Stimulated activated CD8-positive, alpha-beta memory T cell treated with anti-CD3 and anti-CD28 coated beads, Interleukin-12 subunit alpha, Interleukin-12 subunit beta, amount 100 ng/mL, for 4 hours (primary cell): Measurements from ENCODE around the gene INTS13.
"Not testable (repeated sequence)": the region's sequence is repeated elsewhere in the genome, so short reads cannot be mapped to it uniquely, and the experiment has no call there.

Experiments
- DNase-seq: peaks from one replicate; pipeline ENCODE4 v3.0.0-alpha.2; 2020; ENCODE audit warnings: low read depth

The INTS13 gene

DNA sequence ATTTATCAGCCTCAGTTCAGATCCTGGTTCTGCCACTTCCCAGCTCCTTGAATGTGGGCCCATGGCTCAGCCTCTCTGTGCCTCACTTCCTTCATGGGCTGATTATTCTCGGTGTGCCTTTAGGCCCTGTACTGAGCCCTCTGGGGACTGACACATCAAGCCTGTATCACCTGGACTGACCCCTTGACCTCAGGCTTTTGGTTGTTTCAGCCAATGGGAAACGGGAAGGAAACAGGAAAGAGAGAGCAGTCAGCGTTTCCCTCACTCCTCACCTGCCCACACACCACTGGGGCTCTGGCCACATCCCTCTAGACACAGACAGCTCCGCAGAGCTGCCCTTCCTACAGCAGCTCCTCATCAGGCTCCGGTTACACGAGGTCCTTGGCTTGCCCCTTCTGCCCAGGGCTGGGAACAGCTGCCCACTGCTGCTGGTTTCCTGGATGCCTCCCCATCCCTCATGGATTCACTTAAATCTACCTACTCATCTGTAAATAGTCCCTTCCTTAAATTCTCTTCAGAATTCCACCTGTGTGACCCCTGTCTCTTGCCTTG lies 67.8 kb downstream of the INTS13 start:
- no peak for DNase-seq

DNA sequence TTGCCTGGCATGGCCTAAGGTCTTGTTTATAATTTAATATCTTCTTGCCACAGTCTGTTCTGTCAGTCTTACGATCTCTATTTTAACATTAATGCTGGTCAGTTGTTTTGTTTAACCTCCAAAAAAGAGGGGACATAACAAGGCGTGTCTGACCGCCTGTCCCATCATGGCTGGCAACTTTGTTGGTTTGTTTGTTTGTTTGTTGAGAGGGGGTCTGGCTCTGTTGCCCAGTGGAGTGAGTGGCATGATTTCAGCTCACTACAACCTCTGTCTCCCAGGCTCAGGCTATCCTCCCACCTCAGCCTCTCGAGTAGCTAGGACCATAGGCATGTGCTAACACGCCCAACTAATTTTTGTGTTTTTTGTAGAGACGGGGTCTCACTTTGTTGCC lies 68.7 kb downstream of the INTS13 start:
- DNase-seq: no peak

DNA sequence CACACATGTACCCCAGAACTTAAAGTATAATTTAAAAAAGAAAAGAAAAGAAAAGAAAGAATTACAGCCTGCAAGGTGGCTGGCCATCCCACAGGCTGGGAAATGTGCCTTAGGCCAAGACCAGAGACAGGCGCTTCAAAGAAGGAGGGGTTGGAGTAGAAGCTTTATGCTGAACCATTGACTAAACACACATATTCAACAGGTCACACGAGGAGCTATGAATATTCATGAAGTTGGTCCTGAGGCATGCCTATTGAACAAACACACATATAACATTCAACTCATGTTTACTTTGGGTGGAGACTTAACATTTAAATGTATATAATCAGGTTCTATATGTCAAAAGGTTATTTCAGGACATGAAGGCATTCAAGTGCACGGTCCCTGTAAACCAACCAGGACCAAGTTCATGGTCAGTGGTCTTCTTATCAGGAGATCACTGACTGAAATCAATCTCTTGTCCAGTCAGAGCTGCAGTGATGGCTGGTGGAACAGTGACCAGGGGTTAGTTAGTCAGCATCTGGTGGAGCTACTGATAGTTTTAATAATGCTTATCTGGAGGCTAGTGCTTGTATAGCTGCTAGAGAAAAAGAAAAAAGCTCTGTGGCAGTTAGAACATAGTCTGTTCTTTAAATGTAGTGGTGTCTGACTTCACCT lies 69.2 kb downstream of the INTS13 start:
- DNase-seq: no peak

DNA sequence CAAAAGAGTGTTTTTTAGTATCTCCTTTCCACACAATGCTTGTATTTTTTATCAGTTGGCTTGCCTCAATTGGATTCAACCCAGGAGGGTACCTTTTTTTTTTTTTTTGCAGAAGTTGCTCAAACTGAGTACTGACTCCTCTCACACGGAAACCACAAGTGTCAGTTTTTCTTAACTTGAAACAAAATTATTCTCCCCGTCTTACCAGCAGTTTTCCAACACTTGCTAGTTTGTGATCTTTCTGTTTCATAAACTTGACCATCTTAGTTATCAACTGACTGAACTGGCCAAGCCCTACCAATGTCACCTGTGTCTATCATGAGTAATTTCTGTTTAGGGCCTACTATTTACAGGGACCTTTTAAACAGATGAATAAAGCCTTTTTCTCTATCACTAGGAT lies 70.7 kb downstream of the INTS13 start:
- no peak for DNase-seq

DNA sequence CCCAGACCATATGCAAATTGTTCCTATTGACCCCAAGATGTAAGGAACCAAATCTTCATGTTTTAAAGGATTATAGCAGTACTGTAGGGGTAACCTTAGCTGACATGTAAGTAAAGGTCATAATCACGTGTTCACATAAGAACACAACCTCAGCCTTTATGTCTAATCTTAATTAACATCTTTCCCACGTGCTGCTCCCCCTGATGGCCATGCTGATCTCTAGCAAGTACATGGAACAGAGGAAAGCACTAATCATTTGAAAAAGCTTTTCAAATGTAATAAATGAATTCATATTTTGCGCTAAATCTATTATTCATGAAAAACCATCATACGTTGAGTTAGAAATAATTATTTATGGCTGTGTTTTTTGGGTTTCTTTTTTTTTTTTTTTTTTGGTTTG lies 74.3 kb downstream of the INTS13 start:
- no peak for DNase-seq

DNA sequence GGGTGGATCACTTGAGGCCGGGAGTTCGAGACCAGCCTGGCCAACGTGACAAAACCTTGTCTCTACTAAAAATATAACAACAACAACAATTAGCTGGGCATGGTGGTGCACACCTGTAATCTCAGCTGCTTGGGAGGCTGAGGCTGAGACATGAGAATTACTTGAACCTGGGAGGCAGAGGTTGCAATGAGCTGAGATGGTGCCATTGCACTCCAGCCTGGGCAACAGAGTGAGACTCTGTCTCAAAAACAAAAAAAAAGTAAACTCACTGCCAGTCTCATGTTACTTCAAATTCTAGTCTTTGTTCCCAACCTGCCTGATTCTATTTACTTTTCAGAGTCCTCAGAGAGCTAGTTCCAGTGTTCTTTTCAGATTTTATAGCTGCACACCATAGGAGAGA lies 75.0 kb downstream of the INTS13 start:
- DNase-seq: not testable (repeated sequence)

DNA sequence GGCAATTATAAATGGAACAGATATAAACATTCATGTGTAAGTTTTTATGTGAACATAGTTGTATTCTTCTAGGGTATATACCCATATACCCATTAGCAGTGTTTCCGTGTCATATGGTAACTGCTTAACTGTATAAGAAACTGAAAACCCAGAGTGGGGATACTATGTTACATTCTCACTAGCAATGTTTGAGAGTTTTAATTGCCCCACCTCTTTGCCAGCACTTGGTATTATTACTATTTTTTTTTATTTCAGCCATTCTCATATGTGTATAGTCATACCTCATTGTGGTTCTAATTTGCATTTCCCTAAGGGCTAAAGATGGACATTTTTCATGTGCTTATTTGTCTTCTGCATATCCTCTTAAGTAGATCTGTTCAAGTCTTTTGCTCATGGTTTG lies 76.1 kb downstream of the INTS13 start:
- no peak for DNase-seq

DNA sequence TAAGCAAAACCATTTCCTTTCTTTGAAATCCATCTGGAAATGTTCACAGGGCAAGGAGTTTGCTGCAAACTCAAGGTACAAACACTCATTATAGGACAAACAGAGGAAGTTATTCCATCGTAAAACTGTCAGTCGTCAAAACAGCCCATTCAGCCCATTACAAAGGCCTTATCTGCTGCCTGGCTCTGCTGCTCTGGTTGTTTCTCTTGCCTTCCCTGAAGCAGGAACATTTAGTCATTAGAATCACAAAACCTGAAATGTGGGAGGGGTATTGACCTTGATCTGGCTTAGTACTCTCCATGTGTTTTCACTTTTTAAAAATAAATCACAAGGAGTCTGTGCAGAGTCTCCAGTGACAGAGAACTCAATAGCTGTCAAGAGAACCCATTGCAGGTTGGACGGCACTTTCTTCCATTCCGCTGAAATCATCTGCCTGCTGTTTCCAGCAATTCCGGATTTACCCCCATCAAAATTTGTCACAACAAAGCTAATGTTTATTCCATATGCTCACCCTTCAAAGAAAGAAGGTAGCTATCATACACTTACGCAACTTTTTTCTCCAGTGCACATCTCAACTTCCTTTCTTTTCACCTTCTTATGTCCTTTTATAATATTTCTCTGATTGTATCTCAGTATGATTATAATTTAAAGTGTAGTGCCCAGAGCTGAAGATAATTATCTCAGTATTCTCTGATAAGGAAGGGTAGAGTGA lies 80.2 kb downstream of the INTS13 start:
- no peak for DNase-seq

DNA sequence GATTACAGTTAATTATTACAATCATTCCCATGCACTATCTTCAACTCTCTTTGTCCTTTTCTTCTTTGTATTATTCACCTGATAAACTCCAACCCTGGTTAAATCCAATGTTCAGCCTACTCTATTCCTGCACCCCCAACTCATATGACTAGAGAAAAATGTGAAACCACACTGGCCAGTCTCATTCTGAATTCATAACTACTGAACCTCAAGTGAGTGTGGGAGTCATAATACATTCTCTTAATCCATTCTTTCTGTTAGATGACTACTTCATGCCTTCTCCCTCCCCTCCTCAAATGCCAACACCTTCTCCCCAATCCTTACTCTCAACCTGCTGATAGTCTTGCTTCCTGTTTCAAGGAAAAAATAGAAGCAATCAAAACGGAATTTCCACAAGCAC lies 82.4 kb downstream of the INTS13 start:
- DNase-seq: no peak
